C4-2B (cell line): ENCODE measurements around the gene ZNF541.

Source experiments
- ZFX ChIP-seq: fragments of 450-650 bp; IDR thresholded peaks from 2 replicates; pipeline ENCODE4 v1.6.1; 2017
- TF ChIP-seq, protein P1 (sequence below): fragments of 450-650 bp; conservative IDR thresholded peaks from 2 replicates; pipeline ENCODE4 v1.5.1; 2017; ENCODE audit warnings: mild to moderate bottlenecking

DNA sequence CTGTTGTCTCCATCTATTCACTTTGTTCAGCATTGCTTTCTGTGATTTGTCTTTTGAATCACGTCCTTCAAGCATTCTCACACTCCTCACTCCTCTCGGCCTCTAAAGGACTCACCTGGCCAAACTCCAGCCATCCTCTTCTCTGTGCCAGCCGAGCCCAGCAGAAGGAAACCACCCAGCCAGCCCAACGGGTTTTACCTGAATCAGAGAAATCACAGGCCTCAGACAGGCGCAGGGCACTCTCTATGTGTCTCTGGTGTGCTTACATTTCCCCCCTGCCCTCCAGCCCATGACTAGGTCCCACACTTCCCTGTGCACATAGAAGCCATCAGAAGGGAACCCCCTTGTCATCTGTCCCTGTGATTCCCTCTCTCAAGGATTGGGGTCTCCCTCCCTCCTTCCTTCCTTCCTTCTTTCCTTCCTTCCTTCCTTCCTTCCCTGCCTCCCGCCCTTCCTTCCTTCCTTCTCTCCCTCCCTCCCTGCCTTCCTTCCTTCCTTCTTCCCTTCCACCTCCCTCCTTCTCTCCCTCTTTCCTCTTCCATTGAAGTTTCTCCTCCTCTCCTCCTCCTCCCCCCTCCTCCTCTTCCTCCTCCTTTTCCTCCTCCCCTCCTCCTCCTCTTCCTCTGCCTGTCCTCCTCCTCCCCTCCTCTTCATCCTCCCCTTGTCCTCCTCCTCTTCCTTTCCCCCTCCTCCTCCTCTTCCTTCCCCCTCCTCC lies 8.8 kb upstream of the ZNF541 start:
- TF ChIP-seq, protein P1, sequence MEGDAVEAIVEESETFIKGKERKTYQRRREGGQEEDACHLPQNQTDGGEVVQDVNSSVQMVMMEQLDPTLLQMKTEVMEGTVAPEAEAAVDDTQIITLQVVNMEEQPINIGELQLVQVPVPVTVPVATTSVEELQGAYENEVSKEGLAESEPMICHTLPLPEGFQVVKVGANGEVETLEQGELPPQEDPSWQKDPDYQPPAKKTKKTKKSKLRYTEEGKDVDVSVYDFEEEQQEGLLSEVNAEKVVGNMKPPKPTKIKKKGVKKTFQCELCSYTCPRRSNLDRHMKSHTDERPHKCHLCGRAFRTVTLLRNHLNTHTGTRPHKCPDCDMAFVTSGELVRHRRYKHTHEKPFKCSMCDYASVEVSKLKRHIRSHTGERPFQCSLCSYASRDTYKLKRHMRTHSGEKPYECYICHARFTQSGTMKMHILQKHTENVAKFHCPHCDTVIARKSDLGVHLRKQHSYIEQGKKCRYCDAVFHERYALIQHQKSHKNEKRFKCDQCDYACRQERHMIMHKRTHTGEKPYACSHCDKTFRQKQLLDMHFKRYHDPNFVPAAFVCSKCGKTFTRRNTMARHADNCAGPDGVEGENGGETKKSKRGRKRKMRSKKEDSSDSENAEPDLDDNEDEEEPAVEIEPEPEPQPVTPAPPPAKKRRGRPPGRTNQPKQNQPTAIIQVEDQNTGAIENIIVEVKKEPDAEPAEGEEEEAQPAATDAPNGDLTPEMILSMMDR = no peak
- no peak for TF ChIP-seq ZFX
